NCI-H1436 (cell line): ENCODE data around the gene TGFB1.
A peak's percentile ranks its signal among the peaks of the same experiment; 100 is the strongest.
"Not testable (repeated sequence)": the region's sequence is repeated elsewhere in the genome, so short reads cannot be mapped to it uniquely, and the experiment has no call there.

Experiments used
- DNase-seq: peaks from one replicate; lab custom pipeline; 2025; lab: John Stamatoyannopoulos, UW

The TGFB1 gene

GRCh38 chr19:41353466-41354342 is at the start of gene TGFB1:
Gene TGFB1 (minus strand): TSS chr19:41353922. CDS start chr19:41353044, 878 bp downstream.
- peak; percentile 34 for DNase-seq

- no peak for DNase-seq
These were observed 48.3 kb upstream of the TGFB1 start for GRCh38 chr19:41402010-41402409.

GRCh38 chr19:41401483-41401882 is 47.8 kb upstream of the TGFB1 start:
- DNase-seq, result no peak

GRCh38 chr19:41399525-41399924 is 45.8 kb upstream of the TGFB1 start:
- no peak for DNase-seq

- DNase-seq, result no peak
These were observed 45.4 kb upstream of the TGFB1 start for GRCh38 chr19:41399091-41399490.

- no peak for DNase-seq
These were observed 44.9 kb upstream of the TGFB1 start for GRCh38 chr19:41398598-41398997.

GRCh38 chr19:41398050-41398418 is 44.3 kb upstream of the TGFB1 start:
- DNase-seq, result no peak

GRCh38 chr19:41397086-41398049 is 43.6 kb upstream of the TGFB1 start, which contains the start of the genes BCKDHA and EXOSC5:
Gene BCKDHA (plus strand): TSS chr19:41397818. CDS start chr19:41397828, 10 bp downstream.
Gene EXOSC5 (minus strand): TSS chr19:41397359. CDS start chr19:41397328, 31 bp downstream.
- DNase-seq, result peak; percentile 100

- DNase-seq, result no peak
These were observed 41.6 kb upstream of the TGFB1 start for GRCh38 chr19:41395355-41395754.

GRCh38 chr19:41392775-41393174 is 39.1 kb upstream of the TGFB1 start:
- no peak for DNase-seq

GRCh38 chr19:41391618-41392017 is 37.9 kb upstream of the TGFB1 start:
- DNase-seq, result no peak

GRCh38 chr19:41386442-41386841 is 32.7 kb upstream of the TGFB1 start:
- DNase-seq, result no peak

- DNase-seq, result no peak
These were observed 30.6 kb upstream of the TGFB1 start for GRCh38 chr19:41384351-41384750.

GRCh38 chr19:41381536-41381935 is 27.8 kb upstream of the TGFB1 start:
- not testable (repeated sequence) for DNase-seq

- no peak for DNase-seq
These were observed 24.4 kb upstream of the TGFB1 start for GRCh38 chr19:41377977-41378709.

- DNase-seq, result no peak
These were observed 23.3 kb upstream of the TGFB1 start for GRCh38 chr19:41376998-41377365.

- DNase-seq, result peak; percentile 11
These were observed 22.7 kb upstream of the TGFB1 start, which contains the start of gene TMEM91 for GRCh38 chr19:41376241-41376997. Gene TMEM91 (plus strand): TSS chr19:41376533. CDS start chr19:41378310, 1,777 bp downstream.

- peak; percentile 23 for DNase-seq
These were observed 20.3 kb upstream of the TGFB1 start for GRCh38 chr19:41373993-41374392.

- DNase-seq, result no peak
These were observed 18.8 kb upstream of the TGFB1 start for GRCh38 chr19:41372501-41372900.

- DNase-seq, result no peak
These were observed 17.8 kb upstream of the TGFB1 start for GRCh38 chr19:41371541-41371940.

GRCh38 chr19:41371119-41371518 is 17.4 kb upstream of the TGFB1 start:
- DNase-seq, result not testable (repeated sequence)
